ENCODE measurements around the gene PTPRA.
"Not testable (repeated sequence)": the region's sequence is repeated elsewhere in the genome, so short reads cannot be mapped to it uniquely, and the experiment has no call there.

PTPRA gene

DNA sequence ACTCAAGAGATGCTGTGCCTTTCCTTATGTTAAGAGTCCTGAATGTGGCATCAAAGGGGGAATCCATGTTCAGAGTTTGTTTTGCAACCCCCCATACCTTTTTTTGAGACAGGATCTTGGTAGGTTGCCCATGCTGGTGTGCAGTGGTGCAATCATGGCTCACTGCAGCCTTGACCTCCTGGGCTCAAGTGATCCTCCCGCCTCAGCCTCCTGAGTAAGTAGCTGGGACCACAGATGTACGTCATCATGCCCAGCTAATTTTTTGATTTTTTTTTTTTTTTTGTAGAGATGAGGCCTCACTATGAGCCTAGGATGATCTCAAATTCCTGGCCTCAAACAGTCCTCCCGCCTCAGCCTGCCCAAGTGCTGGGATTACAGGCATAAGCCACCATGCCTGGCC lies 16.5 kb downstream of the PTPRA start:
- DNase-seq (ENCODE audit: low read depth) = no peak

GRCh38 chr20:2890742-2891141 lies 17.5 kb downstream of the PTPRA start:
- DNase-seq (ENCODE audit: low read depth) = no peak

GRCh38 chr20:2891343-2891742 lies 18.1 kb downstream of the PTPRA start:
- no peak for DNase-seq (ENCODE audit: low read depth)

GRCh38 chr20:2892376-2892775 lies 19.1 kb downstream of the PTPRA start:
- DNase-seq (ENCODE audit: low read depth) = no peak

DNA sequence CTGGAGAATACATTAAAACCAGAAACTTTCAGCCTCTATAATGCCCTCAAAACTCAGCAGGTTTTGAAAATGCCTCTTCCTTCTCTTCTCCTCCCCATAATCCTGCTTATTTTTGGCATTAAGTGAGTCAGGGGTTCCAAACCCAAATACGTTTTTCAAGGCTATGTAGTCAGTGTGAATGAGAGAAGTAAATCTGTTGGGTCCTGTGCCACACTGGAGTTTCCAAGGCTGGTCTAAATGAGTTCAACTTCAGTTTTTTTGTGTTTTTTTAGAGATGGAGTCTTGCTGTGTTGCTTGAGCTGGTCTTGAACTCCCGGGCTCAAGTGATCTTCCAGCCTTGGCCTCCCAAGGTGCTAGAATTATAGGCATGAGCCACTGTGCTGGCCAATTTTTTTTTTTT lies 20.9 kb downstream of the PTPRA start:
- DNase-seq (ENCODE audit: low read depth) = no peak

DNA sequence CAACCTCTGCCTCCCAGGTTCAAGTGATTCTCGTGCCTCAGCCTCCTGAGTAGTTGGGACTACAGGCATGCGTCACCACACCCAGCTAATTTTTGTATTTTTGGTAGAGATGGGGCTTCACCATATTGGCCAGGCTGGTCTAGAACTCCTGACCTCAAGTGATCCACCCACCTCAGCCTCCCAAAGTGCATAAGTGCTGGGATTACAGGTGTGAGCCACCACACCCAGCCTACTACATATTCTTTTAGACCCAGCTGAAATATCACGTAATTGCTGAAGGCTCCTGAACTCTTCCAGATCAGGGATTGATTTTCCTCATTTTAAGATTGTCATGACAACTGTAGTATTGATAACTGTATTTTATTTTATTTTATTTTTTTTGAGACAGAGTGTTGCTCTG lies 21.9 kb downstream of the PTPRA start:
- DNase-seq (ENCODE audit: low read depth) = not testable (repeated sequence)

DNA sequence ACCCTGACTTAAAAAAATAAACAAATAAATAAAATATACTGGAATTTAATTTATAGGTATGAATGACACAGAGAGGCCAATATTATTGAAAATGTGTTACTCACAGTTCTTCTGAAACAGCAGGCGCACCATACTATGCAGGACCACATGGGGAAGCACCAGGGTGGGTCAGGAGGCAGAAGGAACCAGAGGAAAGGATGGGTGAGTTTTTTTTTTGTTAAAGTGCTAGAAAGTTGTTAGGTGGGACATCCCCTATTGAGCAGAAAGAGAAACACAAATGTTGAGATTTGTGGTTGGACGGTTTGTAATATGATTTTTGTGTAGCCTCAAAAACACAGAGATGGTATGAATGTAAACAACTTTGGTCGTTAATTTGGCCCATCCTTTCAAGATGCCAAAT lies 26.0 kb downstream of the PTPRA start:
- no peak for DNase-seq (ENCODE audit: low read depth)

DNA sequence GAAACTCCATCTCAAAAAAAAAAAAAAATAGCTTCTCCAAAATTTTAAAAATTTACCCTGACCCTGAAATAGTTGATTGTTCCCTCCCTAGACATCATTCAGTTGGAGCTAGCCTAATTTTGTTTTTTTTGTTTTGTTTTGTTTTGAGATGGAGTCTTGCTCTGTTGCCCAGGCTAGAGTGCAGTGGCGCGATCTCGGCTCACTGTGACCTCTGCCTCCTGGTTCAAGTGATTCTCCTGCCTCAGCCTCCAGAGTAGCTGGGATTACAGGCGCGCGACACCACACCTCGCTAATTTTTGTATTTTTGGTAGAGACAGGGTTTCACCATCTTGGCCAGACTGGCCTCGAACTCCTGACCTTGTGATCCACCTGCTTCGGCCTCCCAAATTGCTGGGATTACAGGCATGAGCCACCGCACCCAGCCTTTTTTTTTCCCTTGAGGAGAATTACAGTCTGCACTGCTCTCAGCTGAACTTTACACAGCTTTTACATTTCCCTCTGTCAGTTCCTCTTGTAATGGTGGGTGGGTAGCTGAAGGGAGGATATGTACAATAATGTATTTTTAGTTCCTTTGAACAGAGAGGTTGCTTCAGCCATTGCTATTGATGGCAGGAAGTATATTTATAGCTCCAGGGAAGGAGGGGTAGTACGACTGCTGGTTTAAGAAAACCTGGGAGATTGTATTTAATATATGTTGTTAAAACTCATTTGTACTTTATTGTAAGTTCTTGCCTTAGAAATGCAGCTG lies 27.7 kb downstream of the PTPRA start:
- no peak for DNase-seq (ENCODE audit: low read depth)

DNA sequence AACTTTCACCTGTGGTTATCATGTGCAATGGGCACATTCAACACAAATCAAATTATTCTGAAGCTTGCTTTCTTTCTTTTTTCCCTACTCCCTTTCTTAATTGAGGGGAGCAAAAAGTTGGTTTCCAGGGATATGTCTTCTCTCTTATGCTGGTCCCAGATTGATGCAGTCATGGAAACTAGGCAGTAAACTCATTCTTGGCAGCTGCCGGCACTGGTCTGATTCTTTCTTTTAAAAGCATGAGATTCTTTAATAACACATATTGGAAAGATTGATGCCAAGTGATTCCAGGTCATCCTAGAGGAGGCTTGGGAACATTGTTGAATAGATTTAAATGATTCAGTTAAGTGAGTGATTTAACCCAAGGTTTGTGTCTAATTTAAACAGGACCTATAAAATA lies 29.0 kb downstream of the PTPRA start:
- no peak for DNase-seq (ENCODE audit: low read depth)

- no peak for DNase-seq (ENCODE audit: low read depth)
These were observed 29.5 kb downstream of the PTPRA start for GRCh38 chr20:2902818-2903217.

- no peak for DNase-seq (ENCODE audit: low read depth)
These were observed 30.4 kb downstream of the PTPRA start for GRCh38 chr20:2903686-2904085.

GRCh38 chr20:2907519-2907918 lies 34.2 kb downstream of the PTPRA start:
- DNase-seq (ENCODE audit: low read depth) = no peak

- no peak for DNase-seq (ENCODE audit: low read depth)
These were observed 36.7 kb downstream of the PTPRA start for GRCh38 chr20:2909953-2910352.

GRCh38 chr20:2911200-2911599 lies 37.9 kb downstream of the PTPRA start:
- no peak for DNase-seq (ENCODE audit: low read depth)

- no peak for DNase-seq (ENCODE audit: low read depth)
These were observed 40.9 kb downstream of the PTPRA start for GRCh38 chr20:2914160-2914559.

- DNase-seq (ENCODE audit: low read depth) = no peak
These were observed 44.0 kb downstream of the PTPRA start for GRCh38 chr20:2917266-2917665.

DNA sequence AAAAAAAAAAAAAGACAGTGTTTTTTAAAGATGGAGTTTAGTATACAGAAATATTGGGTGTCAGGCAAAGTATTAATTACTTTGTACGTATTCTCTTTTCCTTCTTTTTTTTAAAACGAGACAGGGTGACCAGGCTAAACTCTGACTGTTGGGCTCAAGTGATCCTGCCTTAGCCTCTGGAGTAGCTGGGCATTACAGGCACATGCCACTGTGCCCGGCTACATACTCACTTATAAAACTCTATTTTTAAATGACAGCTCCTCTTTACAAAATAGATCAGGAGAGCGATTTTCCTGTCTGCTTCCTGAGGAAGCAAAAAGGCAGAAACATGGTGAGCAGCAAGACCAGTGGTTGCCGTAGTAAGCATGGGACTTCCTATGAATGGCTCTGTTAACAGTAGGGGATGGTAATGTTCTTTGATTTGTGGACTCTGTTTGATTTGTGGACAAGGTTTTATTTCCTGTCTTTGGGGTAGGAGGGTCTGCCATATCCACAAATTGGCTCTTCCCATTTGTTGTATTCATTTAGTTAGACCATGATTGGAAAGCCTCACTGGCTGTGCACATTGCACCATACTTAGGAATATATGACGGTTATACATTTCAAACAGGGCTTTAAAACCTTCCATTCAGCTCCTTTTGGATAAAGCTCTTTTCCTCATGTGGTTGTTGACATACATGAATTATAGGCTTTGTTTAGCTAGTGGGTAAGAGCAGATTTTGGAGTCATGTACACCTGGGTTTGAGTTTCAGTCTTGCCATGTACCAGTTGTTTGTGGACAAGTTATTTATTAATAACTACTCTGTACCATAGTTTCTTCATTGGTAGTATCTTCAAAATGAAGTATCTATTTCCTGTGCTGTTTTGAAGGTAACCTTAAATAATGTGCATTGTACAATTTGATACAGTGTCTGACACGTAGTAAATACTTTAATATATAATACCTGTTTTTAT lies 45.1 kb downstream of the PTPRA start:
- DNase-seq (ENCODE audit: low read depth) = no peak

DNA sequence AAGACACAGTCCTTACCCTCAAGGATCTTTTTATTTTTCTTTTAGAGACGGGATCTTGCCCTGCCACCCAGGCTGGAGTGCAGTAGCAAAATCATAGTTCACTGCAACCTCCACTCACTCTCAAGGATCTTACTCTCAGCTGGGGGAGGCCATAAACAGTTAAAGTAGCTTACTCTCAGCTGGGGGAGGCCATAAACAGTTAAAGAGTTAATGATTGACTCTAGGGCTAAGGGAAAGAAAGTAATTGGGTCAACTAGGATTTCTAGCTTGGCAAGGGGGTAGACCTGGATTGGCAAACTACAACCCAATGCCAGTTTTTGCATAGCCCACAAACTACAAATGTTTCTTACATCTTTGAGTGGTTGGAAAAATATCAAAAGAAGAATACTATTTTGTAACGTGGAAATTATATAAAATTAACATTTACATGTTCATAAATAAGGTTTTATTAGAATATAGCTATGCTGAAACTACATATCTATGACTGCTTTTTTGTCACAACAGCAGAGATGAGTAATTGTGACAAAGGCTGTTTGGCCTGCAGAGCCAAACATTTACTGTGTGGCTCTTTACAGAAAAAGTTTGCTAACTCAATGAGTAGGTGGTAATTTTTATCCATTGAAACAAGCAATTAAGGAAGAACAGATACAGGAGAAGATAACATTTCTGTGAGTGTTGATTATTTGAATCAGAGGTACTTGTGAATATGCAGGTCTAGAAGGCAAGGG lies 46.4 kb downstream of the PTPRA start:
- DNase-seq (ENCODE audit: low read depth) = no peak

DNA sequence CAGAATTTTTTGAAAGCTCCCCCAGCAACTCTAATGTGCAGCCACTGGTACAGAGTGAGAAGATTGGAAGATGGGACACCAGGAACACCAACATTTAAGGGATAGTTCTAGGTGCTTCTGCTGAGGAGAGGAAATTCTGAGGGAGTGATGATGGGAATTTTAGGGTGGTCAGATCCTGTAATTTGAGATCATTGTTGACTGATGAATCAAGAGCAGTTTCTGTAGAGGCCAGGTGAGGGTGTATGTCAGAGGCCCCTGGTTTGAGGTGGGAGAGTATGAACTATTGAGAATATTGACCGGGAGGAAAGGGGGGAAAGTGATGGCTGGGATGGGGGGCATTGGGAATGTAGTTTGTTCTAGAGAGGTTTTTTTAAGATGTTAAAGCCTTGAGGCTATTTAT lies 47.2 kb downstream of the PTPRA start:
- no peak for DNase-seq (ENCODE audit: low read depth)

DNA sequence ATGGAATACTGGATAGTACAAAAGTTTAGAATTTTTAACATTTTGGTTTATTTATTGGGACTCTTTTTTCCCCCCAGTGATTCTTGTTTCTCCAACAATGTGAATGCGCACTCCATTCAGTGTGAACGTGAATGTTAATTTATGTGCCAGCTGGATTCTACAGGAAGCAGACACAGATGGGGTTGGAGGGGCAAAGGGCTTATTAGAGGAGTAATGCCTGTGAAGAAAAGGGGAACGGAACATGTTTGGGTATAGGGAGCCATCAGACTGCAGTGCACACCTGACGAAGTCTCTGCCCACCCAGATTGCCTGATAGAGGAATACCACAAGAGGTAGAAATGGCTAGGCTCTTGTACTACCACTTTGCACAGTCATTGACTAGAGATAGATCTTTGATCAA lies 48.2 kb downstream of the PTPRA start:
- no peak for DNase-seq (ENCODE audit: low read depth)

- no peak for DNase-seq (ENCODE audit: low read depth)
These were observed 49.7 kb downstream of the PTPRA start for GRCh38 chr20:2922957-2923356.

DNA sequence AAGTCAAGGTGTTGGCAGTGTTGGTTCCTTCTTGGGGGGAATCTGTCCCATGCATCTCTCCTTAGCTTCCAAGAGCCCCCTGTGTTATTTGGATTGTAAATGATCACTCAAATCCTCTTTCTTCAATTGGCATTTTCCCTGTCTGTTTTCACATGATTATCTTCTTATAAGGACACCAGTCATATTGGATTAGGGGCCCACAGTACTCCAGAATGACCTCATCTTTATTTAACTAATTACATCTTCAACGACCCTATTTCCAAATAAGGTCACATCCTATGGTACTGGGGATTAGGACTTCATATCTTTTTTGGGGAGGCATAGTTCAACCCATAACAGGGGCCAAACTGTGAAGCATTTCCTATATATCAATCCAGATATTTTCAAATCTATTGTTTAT lies 57.3 kb downstream of the PTPRA start:
- DNase-seq (ENCODE audit: low read depth) = no peak

DNA sequence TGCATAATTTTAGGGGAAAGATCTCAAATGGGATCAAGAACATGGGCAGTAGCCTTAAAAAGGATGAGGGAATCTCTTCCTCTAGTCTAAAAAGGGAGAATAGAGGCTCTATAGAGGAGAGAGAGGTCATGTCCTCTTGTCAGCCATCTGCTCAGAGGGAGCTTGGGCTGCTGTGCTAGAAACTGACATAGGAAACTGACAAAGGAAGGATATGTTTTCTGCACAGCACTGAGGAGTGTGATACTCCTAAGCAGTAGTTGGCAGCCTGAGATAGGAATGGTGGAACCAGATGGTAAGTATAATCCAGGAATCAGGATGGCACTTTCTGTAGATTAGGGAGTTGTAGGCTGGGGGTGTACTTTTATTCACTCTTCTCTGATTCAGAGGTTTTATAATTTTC lies 59.2 kb downstream of the PTPRA start:
- DNase-seq (ENCODE audit: low read depth) = no peak

Data from non-pigmented ciliary epithelial cell (primary cell).